DND-41 (cell line): ENCODE measurements around the gene NFX1.

Experiments used
- ATAC-seq: fragments of 200-7000 bp; cut with Tn5 transposase; 3 replicates; pipeline ENCODE4 v1.9.1; 2021; ENCODE audit warnings: low read depth; ENCODE audit not compliant: insufficient read depth
- DNase-seq: peaks from one replicate; pipeline ENCODE4 v3.0.0-alpha.2; 2020
- H2AFZ ChIP-seq: 2 replicates; pipeline ENCODE4 v1.6.0; 2012; ENCODE audit warnings: low read depth, low read length
- H3K27ac ChIP-seq: 2 replicates; pipeline ENCODE4 v1.5.1; 2012; ENCODE audit warnings: low read length, inconsistent platforms
- H3K27me3 ChIP-seq: fragments of 200-600 bp; sonication (generic); 2 replicates; pipeline ENCODE4 v1.6.0; 2012; ENCODE audit warnings: low read length, mild to moderate bottlenecking, inconsistent platforms; ENCODE audit not compliant: insufficient read depth, poor library complexity
- H3K36me3 ChIP-seq: 2 replicates; pipeline ENCODE4 v1.5.1; 2012; ENCODE audit warnings: low read length, inconsistent platforms; ENCODE audit not compliant: insufficient read depth
- H3K4me1 ChIP-seq: 2 replicates; pipeline ENCODE4 v1.5.1; 2012; ENCODE audit warnings: mild to moderate bottlenecking, low read length; ENCODE audit not compliant: insufficient read depth
- H3K4me2 ChIP-seq: 2 replicates; pipeline ENCODE4 v1.6.0; 2012; ENCODE audit warnings: mild to moderate bottlenecking, moderate library complexity, low read length, inconsistent platforms; ENCODE audit not compliant: insufficient read depth
- H3K4me3 ChIP-seq, 2 experiments: fragments of 200-600 bp in 1 of 2; shearing (Covaris generic) in 1 of 2; 2 replicates each; pipeline ENCODE4 v1.5.1; 2012 to 2016; ENCODE audit warnings: inconsistent platforms in 2 of 2, low read length in 2 of 2, mild to moderate bottlenecking in 2 of 2, low read depth in 1 of 2, moderate library complexity in 1 of 2
- H3K79me2 ChIP-seq: 2 replicates; pipeline ENCODE4 v1.6.0; 2012; ENCODE audit warnings: low read length, inconsistent platforms; ENCODE audit not compliant: insufficient read depth
- H3K9ac ChIP-seq: 2 replicates; pipeline ENCODE4 v1.6.0; 2012; ENCODE audit warnings: low read depth, mild to moderate bottlenecking, inconsistent platforms, low read length, moderate library complexity
- H3K9me3 ChIP-seq: 2 replicates; pipeline ENCODE4 v1.5.1; 2012; ENCODE audit warnings: low read length, moderate library complexity, mild to moderate bottlenecking, inconsistent platforms; ENCODE audit not compliant: insufficient read depth, severe bottlenecking
- H4K20me1 ChIP-seq: 2 replicates; pipeline ENCODE4 v1.6.0; 2012; ENCODE audit warnings: low read length; ENCODE audit not compliant: insufficient read depth
- EZH2 ChIP-seq: IDR thresholded peaks from 3 replicates; pipeline ENCODE4 v1.6.1; 2012; ENCODE audit warnings: borderline replicate concordance, low read depth, mild to moderate bottlenecking, moderate library complexity, low read length, inconsistent platforms; ENCODE audit not compliant: severe bottlenecking
- TF ChIP-seq, protein P1 (sequence below): IDR thresholded peaks from 2 replicates; pipeline ENCODE4 v1.5.1; 2012; ENCODE audit warnings: borderline replicate concordance, low read length, moderate library complexity, mild to moderate bottlenecking; ENCODE audit not compliant: poor library complexity, severe bottlenecking; ENCODE audit errors: extremely low read depth

The NFX1 gene

DNA sequence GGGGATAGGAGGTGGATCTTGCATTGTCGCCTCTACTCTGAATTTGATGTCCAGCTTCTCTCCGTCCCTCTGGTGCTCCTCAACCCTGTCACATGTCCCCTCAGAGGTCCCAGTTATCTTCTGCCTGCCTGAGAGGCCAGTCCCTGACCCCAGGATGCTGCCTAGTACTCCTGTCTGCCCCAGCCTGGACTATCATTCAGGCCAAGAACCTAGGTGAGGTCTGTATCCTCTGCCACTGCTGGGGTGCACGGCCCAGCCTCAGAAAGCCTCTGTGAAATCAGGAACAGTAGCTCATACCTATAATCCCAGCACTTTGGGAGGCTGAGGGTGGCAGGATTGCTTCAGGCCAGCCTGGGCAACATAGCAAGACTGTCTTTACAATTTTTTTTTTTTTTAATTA, 41.7 kb upstream of the NFX1 start:
- no peaks in the 10 kb centered on the region for H3K4me1 ChIP-seq
- no peaks in the 10 kb centered on the region for H3K79me2 ChIP-seq
- no peak for DNase-seq
- peaks cover 12% of the 10 kb centered on the region; the same call in 1 of the 2 replicates for H3K36me3 ChIP-seq
- H3K27me3 ChIP-seq: no peaks in the 10 kb centered on the region
- TF ChIP-seq, protein P1, sequence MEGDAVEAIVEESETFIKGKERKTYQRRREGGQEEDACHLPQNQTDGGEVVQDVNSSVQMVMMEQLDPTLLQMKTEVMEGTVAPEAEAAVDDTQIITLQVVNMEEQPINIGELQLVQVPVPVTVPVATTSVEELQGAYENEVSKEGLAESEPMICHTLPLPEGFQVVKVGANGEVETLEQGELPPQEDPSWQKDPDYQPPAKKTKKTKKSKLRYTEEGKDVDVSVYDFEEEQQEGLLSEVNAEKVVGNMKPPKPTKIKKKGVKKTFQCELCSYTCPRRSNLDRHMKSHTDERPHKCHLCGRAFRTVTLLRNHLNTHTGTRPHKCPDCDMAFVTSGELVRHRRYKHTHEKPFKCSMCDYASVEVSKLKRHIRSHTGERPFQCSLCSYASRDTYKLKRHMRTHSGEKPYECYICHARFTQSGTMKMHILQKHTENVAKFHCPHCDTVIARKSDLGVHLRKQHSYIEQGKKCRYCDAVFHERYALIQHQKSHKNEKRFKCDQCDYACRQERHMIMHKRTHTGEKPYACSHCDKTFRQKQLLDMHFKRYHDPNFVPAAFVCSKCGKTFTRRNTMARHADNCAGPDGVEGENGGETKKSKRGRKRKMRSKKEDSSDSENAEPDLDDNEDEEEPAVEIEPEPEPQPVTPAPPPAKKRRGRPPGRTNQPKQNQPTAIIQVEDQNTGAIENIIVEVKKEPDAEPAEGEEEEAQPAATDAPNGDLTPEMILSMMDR: no peak
- TF ChIP-seq EZH2: no peak
- H3K9ac ChIP-seq: no peak overlapping the region
- no peaks in the 10 kb centered on the region for H4K20me1 ChIP-seq
- no peak overlapping the region for H2AFZ ChIP-seq
- no peak overlapping the region for H3K4me2 ChIP-seq
- H3K9me3 ChIP-seq: no peaks in the 10 kb centered on the region
- H3K4me3 ChIP-seq: no peak overlapping the region
- no peak for ATAC-seq
- no peak overlapping the region for H3K27ac ChIP-seq

GRCh38 chr9:33249087-33249658, 41.1 kb upstream of the NFX1 start:
- no peak overlapping the region for H3K9ac ChIP-seq
- no peak overlapping the region for H3K27ac ChIP-seq
- H3K4me1 ChIP-seq: no peaks in the 10 kb centered on the region
- no peak overlapping the region for H3K4me2 ChIP-seq
- no peak overlapping the region for H2AFZ ChIP-seq
- H3K36me3 ChIP-seq: peaks cover 13% of the 10 kb centered on the region; the same call in 1 of the 2 replicates
- H3K4me3 ChIP-seq: no peak overlapping the region
- H3K9me3 ChIP-seq: no peaks in the 10 kb centered on the region
- no peaks in the 10 kb centered on the region for H3K79me2 ChIP-seq
- no peaks in the 10 kb centered on the region for H4K20me1 ChIP-seq
- DNase-seq (no peak), ATAC-seq (0 out of 3 replicates have a peak, but pooled peaks have one; percentile 14)
- no peaks in the 10 kb centered on the region for H3K27me3 ChIP-seq
- TF ChIP-seq EZH2: no peak
- TF ChIP-seq, protein P1: no peak

DNA sequence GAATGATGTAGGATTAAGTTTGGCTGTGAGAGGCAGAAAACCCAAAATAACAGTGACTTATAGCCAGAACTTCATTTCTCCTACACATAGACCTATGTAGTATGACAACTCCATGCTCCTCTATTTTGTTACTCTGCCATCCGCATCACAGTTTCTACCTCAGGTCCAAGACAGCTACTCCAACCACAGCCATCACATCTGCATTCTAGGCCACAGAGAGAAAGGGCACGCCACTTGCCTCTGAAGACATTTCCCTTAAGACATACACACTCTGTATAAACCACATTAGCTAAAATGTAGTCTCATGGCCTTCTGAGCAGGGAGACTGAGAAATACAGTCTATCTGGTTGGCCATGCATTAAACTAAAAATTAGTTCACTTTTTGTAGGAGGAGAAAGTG, 40.3 kb upstream of the NFX1 start:
- Histone ChIP-seq H2AFZ (no peak overlapping the region), H3K79me2 (no peaks in the 10 kb centered on the region), H3K27me3 (no peaks in the 10 kb centered on the region), H3K36me3 (peaks cover 21% of the 10 kb centered on the region), H3K4me2 (no peak overlapping the region), H3K9me3 (no peaks in the 10 kb centered on the region), H3K9ac (no peak overlapping the region), H3K4me1 (no peaks in the 10 kb centered on the region), H4K20me1 (no peaks in the 10 kb centered on the region), H3K27ac (no peak overlapping the region), H3K4me3 (no peak overlapping the region)
- TF ChIP-seq, protein P1: no peak
- TF ChIP-seq EZH2: no peak
- ATAC-seq: no peak
- DNase-seq: no peak
